ENCODE results near the gene DHX58.

DNA sequence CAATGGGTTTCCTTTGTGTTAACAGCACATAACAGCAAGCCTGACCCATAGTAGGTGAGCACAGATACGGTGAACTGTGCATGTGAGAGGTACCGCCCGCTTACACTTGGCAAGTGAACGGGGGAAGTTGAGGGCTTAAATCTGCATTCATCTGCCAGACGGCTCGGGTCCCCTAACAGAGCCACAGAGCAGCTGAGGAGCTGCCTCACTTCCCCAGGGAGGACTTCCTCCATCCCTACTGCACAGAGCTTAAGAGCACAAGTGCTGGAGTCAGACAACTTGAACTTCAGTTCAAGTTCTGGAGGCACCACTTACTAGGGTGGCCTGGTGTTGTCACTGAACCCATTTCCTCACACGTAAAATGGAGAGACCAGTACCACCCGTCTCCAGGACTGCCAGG is 28.9 kb upstream of the DHX58 start:
- TF ChIP-seq CTCF (IDR thresholded peaks at IDR 0.05) (no peak), POLR2A (IDR thresholded peaks at IDR 0.05) (no peak)
